HG02798 (cell line): ENCODE results near the gene RXRA.
A peak's percentile ranks its signal among the peaks of the same experiment; 100 is the strongest.

Experiments
- ATAC-seq: cut with Tn5 transposase; IDR thresholded peaks from one replicate; pipeline ENCODE4 v1.9.1; 2021; ENCODE audit warnings: mild to moderate bottlenecking; ENCODE audit not compliant: unreplicated experiment, poor library complexity

Gene RXRA

DNA sequence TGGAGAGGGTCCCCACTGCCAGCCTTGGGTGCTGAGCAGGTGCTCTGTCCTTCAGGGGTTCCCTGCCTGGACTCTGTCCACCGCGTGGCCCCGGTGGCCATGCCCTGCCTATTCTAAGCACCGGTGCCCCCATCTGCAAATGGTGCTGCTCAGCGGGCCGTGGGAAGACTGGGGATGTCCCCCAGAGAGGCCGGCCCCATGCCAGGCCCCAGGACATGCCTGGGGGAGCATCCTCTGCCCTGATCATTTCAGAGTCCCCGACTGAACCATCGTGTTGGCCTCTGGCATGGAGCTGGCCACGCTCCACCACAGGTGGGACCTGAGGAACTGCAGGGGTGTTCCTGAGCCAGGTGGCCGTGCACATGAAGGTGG is 64.7 kb downstream of the RXRA start:
- ATAC-seq, result peak; percentile 27

DNA sequence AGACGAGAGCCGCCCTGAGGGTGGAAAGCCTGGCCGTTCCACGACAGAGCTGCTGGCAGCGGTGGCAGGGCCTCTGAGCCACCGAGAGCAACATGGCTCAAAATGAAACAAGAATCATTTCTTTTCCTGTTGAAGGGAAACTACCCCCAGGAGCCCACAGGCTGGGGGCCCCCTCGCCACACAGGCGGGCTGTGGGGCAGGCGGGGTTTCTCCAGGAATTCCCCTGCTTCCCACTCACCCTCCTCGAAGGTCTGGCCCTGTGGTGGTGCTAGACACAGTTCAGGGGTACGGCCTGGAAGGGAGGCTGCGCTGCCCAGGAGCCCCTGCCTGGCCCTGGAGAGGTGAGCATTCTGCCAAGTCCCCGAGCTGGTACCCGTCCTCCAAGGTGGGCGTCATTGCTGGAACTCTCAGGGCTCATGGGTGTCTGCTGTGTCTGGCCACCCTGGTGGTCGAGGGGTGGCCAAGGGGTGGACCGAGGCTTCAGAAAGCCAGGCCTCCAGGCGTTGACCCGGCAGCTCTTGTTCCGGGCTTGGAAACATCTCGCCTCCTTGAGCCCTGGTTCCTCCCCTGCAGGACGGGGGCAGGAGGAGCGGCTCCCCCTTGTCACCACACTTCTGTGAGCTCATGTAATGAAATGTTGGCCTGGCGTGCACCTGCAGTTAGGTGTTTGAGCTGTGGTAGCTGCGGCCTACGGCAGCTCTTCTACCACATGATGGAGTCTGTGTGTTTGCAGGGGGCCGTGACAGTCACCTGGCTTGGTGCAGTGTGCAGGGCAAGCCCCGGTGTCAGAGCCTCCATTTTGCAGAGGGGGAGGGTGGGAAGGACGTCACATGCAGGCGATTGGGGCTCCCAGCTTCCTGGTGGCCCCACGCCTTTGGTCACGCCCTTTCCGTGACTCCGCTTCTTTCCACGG is 65.3 kb downstream of the RXRA start:
- peak; percentile 42 for ATAC-seq

DNA sequence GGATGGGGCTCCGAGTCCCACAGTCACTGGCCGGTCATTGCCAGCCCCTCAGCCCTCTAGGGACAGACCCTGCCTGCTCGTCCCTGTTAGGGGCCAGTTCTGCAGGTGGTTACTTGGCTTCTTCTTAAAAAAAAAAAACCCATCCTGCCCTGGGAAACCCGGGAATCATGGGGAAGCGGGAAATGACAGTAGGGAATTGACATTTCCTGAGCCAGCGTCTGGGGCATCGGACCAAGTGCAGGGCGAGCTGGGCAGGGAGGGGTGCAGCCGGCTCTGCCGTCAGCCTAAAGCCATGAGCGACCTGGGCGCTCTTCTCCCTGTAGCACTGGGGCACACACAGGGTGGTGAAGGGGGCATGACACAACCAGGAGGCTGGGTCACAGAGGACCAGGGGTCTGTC is 66.6 kb downstream of the RXRA start:
- ATAC-seq, result no peak

DNA sequence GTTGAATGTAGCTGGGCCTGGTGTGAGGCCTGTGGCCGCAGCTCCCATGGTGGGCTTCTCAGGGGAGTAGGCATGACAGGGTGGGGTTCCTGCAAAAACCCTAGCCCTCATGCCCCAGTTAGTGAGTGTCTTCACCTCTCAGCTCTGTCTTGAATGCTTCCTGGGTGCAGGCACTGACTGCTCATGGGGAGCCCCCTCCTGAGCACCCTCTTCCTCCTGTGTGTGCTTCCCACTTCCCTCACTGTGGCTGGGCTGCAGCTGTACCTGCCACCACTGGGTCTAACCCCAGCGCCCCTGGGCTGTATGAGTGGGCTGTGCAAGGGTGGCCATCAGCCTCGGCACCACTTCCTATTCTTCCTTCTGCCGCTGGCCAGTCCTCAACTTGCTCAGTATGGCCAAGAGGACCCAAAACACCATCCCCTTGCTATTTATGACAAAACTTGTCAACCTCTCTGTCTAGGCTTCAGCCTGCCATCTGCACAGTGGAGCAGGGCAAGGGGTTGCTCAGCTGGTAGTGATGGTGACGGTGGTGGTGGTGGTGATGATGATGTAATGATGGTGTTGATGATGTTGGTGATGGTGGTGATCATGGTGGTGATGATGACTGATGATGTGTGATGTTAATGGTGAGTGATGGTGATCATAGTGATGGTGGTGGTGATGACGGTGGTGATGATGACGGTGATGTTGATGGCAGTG is 67.5 kb downstream of the RXRA start:
- no peak for ATAC-seq

DNA sequence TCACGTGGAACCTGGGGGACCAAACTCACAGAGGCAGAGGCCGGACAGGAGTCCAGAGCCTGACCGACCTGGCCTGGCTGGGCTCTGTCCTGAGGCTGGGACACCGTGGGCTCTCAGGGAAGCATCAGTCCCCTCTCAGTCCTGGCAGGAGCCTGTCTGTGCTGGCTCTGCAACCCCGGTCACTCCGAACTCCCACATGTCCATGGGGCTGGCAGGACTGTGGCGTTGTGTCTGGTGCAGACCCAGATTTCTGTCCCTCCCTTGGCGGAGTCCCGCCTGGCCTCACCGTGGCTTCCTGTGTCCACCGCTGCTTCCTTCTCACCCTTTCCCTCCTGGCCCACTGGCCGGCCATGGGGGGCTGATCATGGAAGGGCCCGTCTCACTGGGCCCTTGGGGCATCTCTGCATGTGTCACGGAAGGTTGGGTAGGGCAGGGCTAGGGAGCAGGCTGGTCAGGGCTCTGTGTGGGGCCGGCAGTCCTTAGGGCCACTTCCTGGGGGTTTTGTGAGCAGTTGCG is 68.8 kb downstream of the RXRA start:
- ATAC-seq, result no peak

DNA sequence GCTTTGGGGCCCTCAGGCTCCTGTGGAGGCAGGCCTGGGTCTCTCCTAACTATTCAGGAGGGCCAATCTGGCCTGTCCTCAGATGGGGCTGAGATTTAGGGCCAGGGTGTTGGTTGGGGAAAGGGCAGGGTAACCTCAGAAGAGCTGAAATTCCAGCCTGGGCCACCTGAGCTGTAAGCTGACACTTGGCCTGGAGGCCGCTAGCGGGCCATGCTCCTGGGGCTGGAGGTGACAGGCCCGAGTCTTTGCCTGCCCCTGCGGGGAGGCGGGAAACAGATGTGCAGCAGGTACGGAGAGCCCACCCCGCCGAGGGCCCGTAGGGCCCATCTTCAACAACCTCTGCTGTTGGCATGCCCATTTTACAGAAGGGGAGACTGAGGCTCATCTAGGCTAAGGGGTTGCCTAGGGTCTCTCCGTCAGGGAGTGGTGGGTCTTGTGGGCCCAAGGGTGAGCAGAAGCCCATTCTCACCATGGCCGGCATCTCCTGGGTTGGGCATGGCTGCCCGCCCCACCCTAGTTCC is 69.5 kb downstream of the RXRA start:
- ATAC-seq, result no peak

DNA sequence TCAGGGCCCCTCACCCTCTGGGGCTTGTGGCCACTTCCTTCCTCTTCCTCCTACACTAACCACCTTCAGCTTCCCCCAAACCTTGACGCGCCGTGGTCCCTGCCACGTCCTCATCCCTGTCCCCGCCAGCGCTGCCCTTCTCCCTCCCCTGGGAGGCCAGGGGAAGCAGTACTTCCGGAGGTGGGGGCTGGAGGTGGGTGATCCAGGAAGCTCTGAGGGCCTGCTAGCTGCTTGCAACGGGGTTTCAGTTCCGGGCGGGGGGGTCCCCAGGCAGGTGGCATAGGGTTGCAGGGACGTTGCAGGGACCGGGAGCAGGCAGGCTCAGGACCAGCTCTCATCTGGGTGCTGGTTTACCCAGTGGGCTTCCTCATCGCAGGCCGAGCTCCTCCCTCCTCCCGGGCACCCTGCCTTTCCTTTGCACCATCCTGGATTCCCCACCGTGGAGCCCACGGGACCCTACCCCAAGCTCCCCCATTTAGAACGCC is 70.0 kb downstream of the RXRA start:
- no peak for ATAC-seq

DNA sequence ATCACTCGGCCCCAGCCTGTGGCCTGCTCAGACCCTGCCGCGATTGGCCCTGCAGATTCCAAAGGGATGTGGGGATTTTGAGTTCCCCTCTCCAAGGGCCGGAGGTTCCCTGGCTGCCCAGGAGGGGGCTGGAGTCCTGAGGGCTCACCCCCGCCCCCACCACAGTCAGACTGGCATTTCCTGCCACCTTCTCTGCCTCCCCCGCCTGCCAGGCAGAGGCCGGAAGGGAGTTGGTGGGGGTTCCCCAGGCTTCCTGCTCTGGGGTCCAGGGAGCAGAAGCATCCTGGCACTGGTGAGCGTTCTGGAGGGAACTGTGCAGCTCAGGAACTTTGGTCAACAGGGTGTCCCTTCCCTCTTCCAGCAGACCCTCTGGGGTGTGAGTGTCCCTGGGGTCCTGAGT is 70.6 kb downstream of the RXRA start:
- no peak for ATAC-seq

DNA sequence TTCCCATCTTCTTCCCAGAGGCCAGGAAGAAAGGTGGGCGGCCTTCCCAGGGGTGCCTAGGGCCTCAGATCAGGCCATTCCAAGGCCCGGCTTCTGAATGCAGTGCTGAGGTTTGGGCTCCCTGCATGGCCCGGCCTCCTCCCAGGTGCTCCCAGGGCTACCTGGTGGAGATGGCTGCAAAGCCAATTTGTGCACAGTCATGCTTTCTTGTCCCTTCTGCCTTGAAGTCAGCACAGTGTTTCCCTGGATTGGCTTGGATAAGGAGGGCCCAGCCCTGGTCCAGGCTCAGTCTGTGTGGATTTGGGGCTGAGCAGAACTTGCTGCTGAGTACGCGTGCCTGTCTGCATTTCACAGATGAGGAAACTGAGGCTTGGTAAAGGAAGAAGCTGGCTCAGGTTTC is 72.5 kb downstream of the RXRA start:
- ATAC-seq, result no peak

DNA sequence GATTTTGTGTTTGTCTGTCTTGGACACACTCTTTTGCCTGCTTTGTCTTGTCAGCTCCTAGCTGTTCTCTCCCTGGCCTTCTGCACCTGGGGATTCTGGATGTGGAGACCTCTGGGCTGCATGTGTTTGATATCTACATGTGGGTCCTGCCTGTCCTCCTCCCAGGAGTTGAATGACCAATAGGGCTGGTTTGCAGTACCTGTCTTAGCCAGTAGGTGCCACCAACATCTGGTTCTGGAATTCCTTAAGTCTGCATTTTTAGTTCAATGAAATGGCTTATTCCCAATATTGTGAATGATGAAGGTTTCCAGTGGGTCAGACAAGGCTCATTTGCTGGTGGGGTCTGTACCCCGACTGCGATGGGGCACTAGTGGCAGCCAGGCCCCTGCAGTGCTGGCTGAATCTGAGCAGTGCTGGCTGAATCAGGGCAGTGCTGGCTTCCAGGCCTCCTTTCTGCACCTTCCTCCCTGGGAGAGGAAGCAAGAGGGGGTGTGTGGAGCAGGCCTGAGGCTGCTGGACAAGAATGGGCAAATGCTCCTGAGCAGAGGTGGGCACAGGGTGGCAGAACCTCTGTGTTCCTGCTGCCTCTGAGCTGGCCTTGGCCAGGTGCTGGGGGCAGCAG is 73.3 kb downstream of the RXRA start:
- no peak for ATAC-seq

DNA sequence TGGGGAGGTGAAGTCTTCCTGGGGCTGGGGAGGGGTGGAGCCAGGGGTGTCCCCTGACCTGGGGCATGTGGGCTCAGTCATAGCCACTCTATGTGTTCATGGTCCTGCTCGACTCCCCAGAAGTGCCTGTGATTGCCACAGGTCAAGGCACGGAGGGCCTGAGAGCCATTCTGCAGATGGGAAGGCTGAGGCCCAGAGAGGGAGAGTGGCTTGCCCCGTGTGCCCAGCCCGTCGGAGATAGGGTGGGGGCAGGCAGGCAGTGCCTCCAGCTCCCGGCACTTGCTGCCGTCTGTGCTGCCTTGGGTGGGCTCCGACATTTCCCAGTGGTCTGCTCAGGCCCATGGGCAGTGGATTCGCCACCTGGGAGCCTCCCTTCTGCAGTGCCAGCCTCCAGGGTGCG is 74.0 kb downstream of the RXRA start:
- no peak for ATAC-seq

DNA sequence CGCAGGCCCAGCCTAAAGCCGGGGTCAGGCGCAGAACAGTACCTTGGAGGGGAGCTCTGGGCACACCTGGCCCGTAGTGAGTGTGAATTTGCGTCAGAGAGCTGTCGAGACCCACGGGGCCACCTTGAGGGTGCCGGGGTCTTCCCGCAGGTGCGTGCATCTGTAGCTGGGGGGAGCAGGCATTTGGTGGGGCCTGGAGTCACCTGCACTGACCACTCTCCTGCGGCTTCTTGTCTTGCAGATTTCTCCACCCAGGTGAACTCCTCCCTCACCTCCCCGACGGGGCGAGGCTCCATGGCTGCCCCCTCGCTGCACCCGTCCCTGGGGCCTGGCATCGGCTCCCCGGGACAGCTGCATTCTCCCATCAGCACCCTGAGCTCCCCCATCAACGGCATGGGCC is 75.1 kb downstream of the RXRA start:
- no peak for ATAC-seq

DNA sequence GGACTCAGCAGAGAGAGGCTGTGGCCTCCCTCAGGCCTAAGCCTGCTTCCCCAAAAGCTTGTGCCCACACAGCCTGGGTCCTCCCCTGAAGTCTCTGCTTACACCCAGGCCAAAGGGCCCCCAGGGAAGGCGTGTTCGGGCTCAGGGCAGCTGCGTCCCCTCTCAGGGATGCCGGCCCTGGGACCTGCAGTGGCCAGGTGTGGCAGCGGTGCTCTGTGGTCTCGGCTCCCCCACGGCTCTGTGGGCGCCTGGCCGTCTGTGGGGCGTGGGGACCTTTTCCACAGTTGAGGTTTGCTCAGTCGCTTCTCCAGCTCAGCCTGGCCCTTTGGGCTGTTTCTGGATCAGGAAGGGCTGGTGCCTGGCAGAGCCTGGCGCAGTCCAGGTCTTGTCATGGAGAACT is 75.9 kb downstream of the RXRA start:
- no peak for ATAC-seq

DNA sequence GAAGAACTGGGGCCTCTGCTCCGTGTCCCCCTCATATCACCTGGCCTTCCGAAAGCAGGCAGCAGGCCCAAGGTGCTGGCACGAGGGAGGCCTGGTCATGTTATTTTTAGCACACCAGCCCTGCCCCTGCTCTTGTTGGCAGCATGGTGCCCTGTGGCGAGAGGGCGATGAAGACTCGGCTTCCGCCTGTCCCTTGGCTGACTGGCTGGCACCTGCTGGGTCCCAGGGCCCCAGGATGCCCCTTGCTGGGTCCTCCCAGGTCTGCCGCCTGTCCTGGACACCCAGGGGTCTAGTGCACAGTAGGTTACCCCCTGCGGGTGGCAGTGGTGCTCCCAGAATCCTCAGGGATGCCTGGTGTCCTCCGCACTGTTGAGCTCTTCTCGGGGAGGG is 77.0 kb downstream of the RXRA start:
- ATAC-seq, result no peak

DNA sequence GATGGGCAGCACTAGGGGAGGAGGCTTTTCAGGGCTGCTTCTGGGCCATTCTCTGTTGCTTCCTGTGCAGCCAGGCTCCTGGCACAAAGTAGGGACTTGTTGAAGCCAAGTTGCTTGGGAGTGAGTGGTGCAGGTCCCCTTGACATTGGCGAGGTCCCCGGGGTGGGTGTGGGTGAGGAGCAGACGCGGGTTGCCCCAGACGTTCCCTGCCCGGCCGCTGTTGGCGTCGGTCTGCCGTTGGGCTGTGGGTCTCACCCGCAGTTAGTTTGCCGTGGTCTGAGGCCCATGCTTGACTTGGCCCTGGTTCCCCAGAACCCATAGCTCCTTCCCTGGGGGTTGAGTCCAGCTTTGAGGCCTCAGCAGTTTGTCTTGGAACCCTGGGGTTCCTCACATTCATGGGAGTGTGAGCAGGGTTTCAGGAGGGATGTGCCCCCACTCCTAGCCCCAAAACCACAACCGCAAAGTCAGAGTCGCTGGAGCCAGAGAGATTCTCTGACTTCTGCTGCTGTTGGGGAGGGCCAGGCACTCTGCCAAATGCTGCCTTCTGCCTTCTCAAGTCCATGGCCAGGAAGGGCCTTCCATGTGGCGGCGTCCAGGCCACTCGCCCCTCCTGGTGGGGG is 77.5 kb downstream of the RXRA start:
- no peak for ATAC-seq

DNA sequence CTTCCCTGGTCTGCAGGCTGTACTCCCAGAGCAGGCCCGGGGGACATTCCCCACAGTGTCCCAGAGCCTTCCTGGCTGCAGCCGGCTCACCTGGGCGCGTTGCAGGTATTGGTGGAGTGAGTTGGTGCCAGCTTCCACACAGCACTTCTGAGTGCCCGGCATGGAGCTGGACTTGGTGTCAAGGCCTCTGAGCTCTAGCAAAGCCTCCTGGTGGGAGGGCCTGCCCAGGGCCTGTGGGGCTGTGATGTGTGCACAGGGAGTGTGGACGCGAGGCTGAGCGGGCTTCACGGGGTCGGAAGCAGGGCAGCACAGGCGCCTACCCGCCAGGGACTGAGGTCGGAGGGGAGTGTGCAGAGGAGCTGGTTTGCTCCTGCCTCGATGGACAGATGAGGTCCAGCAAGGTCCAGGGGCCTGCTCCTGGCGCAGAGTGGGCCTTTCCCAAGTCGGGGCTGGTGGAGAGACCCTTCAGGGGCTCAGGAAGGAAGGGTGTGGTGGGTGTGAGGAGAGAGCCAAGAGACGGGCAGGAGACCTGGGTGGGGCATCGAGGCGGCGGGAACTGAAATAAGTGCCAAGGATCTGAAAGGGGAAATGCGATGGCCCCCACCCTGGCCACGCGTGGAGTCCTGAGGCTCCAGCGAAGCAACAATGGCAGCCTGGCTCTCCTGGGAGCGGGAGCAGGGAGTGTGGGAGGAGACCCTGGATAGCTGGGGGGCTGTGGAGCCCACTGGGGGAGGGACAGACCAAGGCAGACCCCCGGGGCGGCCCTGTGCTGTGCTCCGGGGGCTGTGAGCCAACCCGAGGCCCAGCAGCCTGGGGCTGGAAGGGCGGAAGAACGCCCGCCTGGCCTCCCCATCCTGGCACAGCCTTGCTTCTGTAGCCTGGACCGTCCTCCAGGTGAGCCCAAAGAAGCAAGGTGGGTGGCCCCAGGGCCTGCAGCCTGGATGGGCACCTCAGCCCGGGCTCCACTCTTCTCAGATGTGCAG is 78.4 kb downstream of the RXRA start:
- no peak for ATAC-seq

DNA sequence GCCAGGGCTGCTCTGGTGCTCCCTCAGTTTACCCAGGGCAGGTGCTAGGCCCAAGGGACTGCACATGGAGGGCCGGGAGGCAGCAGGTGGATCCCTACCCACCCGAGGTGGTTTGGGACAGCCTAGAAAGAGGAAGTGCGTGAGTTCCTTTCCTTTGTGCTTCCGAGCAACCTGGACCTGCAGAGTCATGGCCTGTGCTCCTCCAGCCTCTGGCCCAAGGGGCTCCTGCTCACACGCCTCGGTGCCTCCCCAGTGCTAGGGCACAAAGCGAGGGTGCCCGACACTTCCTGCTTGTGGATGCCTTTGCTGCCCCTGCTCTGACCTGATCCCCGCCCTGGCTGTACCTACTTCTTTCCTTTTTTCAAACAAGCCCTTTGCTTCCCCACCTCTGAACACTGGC is 79.3 kb downstream of the RXRA start:
- ATAC-seq, result no peak

DNA sequence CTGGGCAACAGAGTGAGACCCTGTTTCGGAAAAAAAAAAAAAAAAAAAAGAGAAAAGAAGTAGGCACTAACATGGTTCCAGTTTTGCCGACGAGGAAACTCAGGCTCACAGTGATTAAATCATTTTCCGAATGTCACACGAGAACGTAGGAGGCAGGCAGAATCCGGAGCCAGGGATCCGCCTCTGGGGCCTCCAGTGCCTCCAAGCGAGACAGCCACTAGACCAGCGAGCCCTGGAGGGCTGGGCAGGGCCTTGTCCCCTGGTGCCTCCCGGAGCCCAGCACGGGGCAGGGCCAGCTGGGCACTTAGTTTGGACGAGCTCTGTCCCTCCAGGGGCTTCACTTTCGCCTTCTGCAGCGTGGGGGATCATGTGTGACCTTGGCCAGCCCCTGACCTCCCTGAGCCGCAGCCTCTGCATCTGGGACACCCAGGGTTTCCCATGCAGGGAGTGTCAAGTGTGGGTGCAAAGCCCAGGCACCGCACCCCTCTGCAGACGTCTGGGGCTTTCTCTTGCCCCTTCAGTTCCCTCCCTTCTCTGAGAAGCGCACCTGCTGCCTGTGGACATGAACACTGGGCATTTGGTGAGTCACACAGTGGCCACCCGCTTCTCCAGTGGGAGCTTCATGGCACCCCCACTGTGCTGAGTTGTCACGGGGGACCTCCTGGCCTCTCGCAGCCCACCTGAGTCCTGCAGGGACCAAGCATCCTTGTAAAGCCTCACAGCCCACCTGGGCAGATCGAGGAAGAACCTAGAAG is 80.3 kb downstream of the RXRA start:
- ATAC-seq, result no peak
